Mesenchymal stem cell (in vitro differentiated cells and primary cell): Measurements from ENCODE around the gene LYPD4.

Source experiments
- DNase-seq: peaks from one replicate; pipeline ENCODE4 v3.0.0-alpha.2; 2013
- H2AFZ ChIP-seq: one replicate; pipeline ENCODE4 v1.6.1; 2013; ENCODE audit warnings: low read depth, mild to moderate bottlenecking, control low read depth, inconsistent platforms, low read length, moderate library complexity
- H2AK5ac ChIP-seq: 2 replicates; pipeline ENCODE4 v1.6.1; 2013; ENCODE audit warnings: low read length, moderate library complexity, mild to moderate bottlenecking, inconsistent platforms; ENCODE audit not compliant: severe bottlenecking
- H2BK120ac ChIP-seq: one replicate; pipeline ENCODE4 v1.6.1; 2013; ENCODE audit warnings: low read depth, mild to moderate bottlenecking, inconsistent platforms, low read length, moderate library complexity
- H2BK12ac ChIP-seq, 2 experiments: one replicate each; pipeline ENCODE4 v1.6.1; 2013; ENCODE audit warnings: inconsistent platforms in 2 of 2, low read length in 2 of 2, mild to moderate bottlenecking in 2 of 2, moderate library complexity in 2 of 2, control low read depth in 1 of 2
- H2BK15ac ChIP-seq: one replicate; pipeline ENCODE4 v1.6.1; 2013; ENCODE audit warnings: mild to moderate bottlenecking, low read depth, inconsistent platforms; ENCODE audit not compliant: poor library complexity, severe bottlenecking
- H2BK5ac ChIP-seq: 2 replicates; pipeline ENCODE4 v1.6.1; 2013; ENCODE audit warnings: low read depth, mild to moderate bottlenecking, low read length, control low read depth, inconsistent platforms; ENCODE audit not compliant: poor library complexity, severe bottlenecking
- H3K14ac ChIP-seq, 2 experiments: one replicate each; pipeline ENCODE4 v1.6.1; 2013; ENCODE audit warnings: inconsistent platforms in 2 of 2, low read length in 2 of 2, control low read depth in 1 of 2, mild to moderate bottlenecking in 1 of 2, moderate library complexity in 1 of 2
- H3K18ac ChIP-seq, 2 experiments: one replicate each; pipeline ENCODE4 v1.6.1; 2013; ENCODE audit warnings: inconsistent platforms in 2 of 2, low read length in 2 of 2, control low read depth in 1 of 2, low read depth in 1 of 2, mild to moderate bottlenecking in 1 of 2
- H3K23ac ChIP-seq, 2 experiments: one replicate each; pipeline ENCODE4 v1.6.1; 2013; ENCODE audit warnings: inconsistent platforms in 2 of 2, low read length in 2 of 2, mild to moderate bottlenecking in 2 of 2, moderate library complexity in 2 of 2, control low read depth in 1 of 2
- H3K27ac ChIP-seq: 2 replicates; pipeline ENCODE4 v1.5.1; 2013; ENCODE audit warnings: mild to moderate bottlenecking, moderate library complexity, low read length, control low read depth, inconsistent platforms; ENCODE audit not compliant: poor library complexity, severe bottlenecking
- H3K27me3 ChIP-seq, 2 experiments: 2 replicates each; pipeline versions ENCODE4 v1.6.1 to v1.7.0; 2013; ENCODE audit warnings: low read length in 2 of 2, mild to moderate bottlenecking in 2 of 2, moderate library complexity in 2 of 2, control low read depth in 1 of 2, inconsistent platforms in 1 of 2; ENCODE audit not compliant: control insufficient read depth in 1 of 2, insufficient read depth in 1 of 2
- H3K36me3 ChIP-seq, 2 experiments: 2 replicates each; pipeline versions ENCODE4 v1.6.1 to v1.7.0; 2013; ENCODE audit warnings: low read length in 2 of 2, control low read depth in 1 of 2, inconsistent platforms in 1 of 2, low read depth in 1 of 2, mild to moderate bottlenecking in 1 of 2; ENCODE audit not compliant: insufficient read depth in 2 of 2, control insufficient read depth in 1 of 2
- H3K4ac ChIP-seq, 2 experiments: one replicate each; pipeline ENCODE4 v1.6.1; 2013; ENCODE audit warnings: inconsistent platforms in 2 of 2, low read length in 2 of 2, mild to moderate bottlenecking in 2 of 2, moderate library complexity in 2 of 2, control low read depth in 1 of 2, low read depth in 1 of 2
- H3K4me1 ChIP-seq: 2 replicates; pipeline ENCODE4 v1.6.1; 2013; ENCODE audit warnings: low read depth, low read length, control low read depth; ENCODE audit not compliant: control insufficient read depth, insufficient read depth
- H3K4me2 ChIP-seq: 2 replicates; pipeline ENCODE4 v1.6.1; 2013; ENCODE audit warnings: low read length, mild to moderate bottlenecking, inconsistent platforms; ENCODE audit not compliant: poor library complexity, severe bottlenecking
- H3K4me3 ChIP-seq, 2 experiments: 2 replicates each; pipeline versions ENCODE4 v1.5.1 to v1.7.0; 2013; ENCODE audit warnings: low read length in 2 of 2, mild to moderate bottlenecking in 2 of 2, control low read depth in 1 of 2, low read depth in 1 of 2; ENCODE audit not compliant: insufficient read depth in 1 of 2
- H3K79me1 ChIP-seq: replicated peaks from 2 replicates; pipeline ENCODE4 v1.6.1; 2013; ENCODE audit warnings: mild to moderate bottlenecking, control low read depth, low read length, inconsistent platforms; ENCODE audit not compliant: poor library complexity, severe bottlenecking
- H3K9ac ChIP-seq: 2 replicates; pipeline ENCODE4 v1.7.0; 2013; ENCODE audit warnings: mild to moderate bottlenecking, low read length, moderate library complexity
- H3K9me3 ChIP-seq: 2 replicates; pipeline ENCODE4 v1.7.0; 2013; ENCODE audit warnings: mild to moderate bottlenecking, low read length; ENCODE audit not compliant: control insufficient read depth
- H4K8ac ChIP-seq: one replicate; pipeline ENCODE4 v1.6.1; 2013; ENCODE audit warnings: inconsistent platforms, mild to moderate bottlenecking, low read length, moderate library complexity
- H4K91ac ChIP-seq: one replicate; pipeline ENCODE4 v1.6.1; 2013; ENCODE audit warnings: mild to moderate bottlenecking, low read length, inconsistent platforms
- WGBS: methylation state at CpG from one replicate; pipeline ENCODE4 v1.1.7; 2013; ENCODE audit warnings: mixed read lengths; 5-methylcytosine and 5-hydroxymethylcytosine counted together

LYPD4 gene

DNA sequence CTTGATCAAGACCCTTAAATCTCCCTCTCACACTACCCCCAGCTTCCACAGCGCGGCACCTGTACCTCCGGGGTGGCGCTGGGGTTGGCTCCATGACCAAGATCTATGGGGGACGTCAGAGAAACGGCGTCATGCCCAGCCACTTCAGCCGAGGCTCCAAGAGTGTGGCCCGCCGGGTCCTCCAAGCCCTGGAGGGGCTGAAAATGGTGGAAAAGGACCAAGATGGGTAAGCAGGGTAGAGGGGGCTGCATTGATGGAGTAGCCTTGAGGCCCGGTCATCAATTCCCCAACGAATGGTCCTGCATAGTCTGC, 24.5 kb upstream of the LYPD4 start:
- H3K9me3 ChIP-seq, result no peaks in the 10 kb centered on the region
- H3K4me2 ChIP-seq, result no peak overlapping the region
- no peak overlapping the region for H4K91ac ChIP-seq
- 94% methylated on average over 12 of the region's 12 CpGs for WGBS
- no peak overlapping the region for H3K14ac ChIP-seq
- H3K36me3 ChIP-seq, result peaks cover 84 to 88% of the 10 kb centered on the region in 2 experiments
- H3K4ac ChIP-seq, result no peak overlapping the region
- no peak overlapping the region for H2AK5ac ChIP-seq
- H2BK12ac ChIP-seq, result no peak overlapping the region
- peak overlapping the region; percentile 32 for H3K9ac ChIP-seq
- H2BK120ac ChIP-seq, result no peak overlapping the region
- H2BK15ac ChIP-seq, result no peak overlapping the region
- H3K4me3 ChIP-seq, result no peak overlapping the region
- H2AFZ ChIP-seq, result no peak overlapping the region
- H3K4me1 ChIP-seq, result peaks cover 29% of the 10 kb centered on the region
- no peak overlapping the region for H3K27ac ChIP-seq
- H4K8ac ChIP-seq, result no peak overlapping the region
- no peak for DNase-seq
- H3K23ac ChIP-seq, result no peak overlapping the region
- H3K79me1 ChIP-seq, result peaks cover 6% of the 10 kb centered on the region
- H2BK5ac ChIP-seq, result no peak overlapping the region
- H3K18ac ChIP-seq, result no peak overlapping the region
- H3K27me3 ChIP-seq, result no peaks in the 10 kb centered on the region

GRCh38 chr19:41868120-41868988, 23.9 kb upstream of the LYPD4 start:
- H3K23ac ChIP-seq, result no peak overlapping the region
- H3K9me3 ChIP-seq, result no peaks in the 10 kb centered on the region
- peaks cover 6% of the 10 kb centered on the region for H3K79me1 ChIP-seq
- no peak overlapping the region for H3K27ac ChIP-seq
- H3K4me1 ChIP-seq, result peaks cover 32% of the 10 kb centered on the region
- H4K8ac ChIP-seq, result no peak overlapping the region
- no peak overlapping the region for H2BK15ac ChIP-seq
- no peak overlapping the region for H3K4ac ChIP-seq
- no peak overlapping the region for H3K4me3 ChIP-seq
- no peak overlapping the region for H2BK5ac ChIP-seq
- 98% methylated on average over 9 of the region's 10 CpGs for WGBS
- no peak overlapping the region for H2AFZ ChIP-seq
- H3K4me2 ChIP-seq, result no peak overlapping the region
- H2AK5ac ChIP-seq, result no peak overlapping the region
- H3K18ac ChIP-seq, result no peak overlapping the region
- H3K27me3 ChIP-seq, result no peaks in the 10 kb centered on the region
- peak overlapping the region; percentile 32 for H3K9ac ChIP-seq
- no peak overlapping the region for H2BK120ac ChIP-seq
- no peak overlapping the region for H4K91ac ChIP-seq
- no peak for DNase-seq
- no peak overlapping the region for H2BK12ac ChIP-seq
- peaks cover 90 to 93% of the 10 kb centered on the region in 2 experiments for H3K36me3 ChIP-seq
- H3K14ac ChIP-seq, result no peak overlapping the region

- H2BK12ac ChIP-seq, result no peak overlapping the region
- H3K27me3 ChIP-seq, result no peaks in the 10 kb centered on the region
- H3K4ac ChIP-seq, result no peak overlapping the region
- peaks cover 92% of the 10 kb centered on the region in 2 experiments for H3K36me3 ChIP-seq
- H3K27ac ChIP-seq, result no peak overlapping the region
- no peak overlapping the region for H2AK5ac ChIP-seq
- H4K8ac ChIP-seq, result no peak overlapping the region
- no peak overlapping the region for H2AFZ ChIP-seq
- H2BK120ac ChIP-seq, result no peak overlapping the region
- H3K4me1 ChIP-seq, result peaks cover 45% of the 10 kb centered on the region
- H2BK15ac ChIP-seq, result no peak overlapping the region
- no peak overlapping the region for H3K14ac ChIP-seq
- H3K9me3 ChIP-seq, result no peaks in the 10 kb centered on the region
- peak overlapping the region; percentile 60 for H3K9ac ChIP-seq
- no peak overlapping the region for H3K23ac ChIP-seq
- H3K4me3 ChIP-seq, result no peak overlapping the region
- H3K18ac ChIP-seq, result no peak overlapping the region
- DNase-seq, result no peak
- H3K4me2 ChIP-seq, result no peak overlapping the region
- H2BK5ac ChIP-seq, result no peak overlapping the region
- WGBS, result 93% methylated on average over 2 of the region's 3 CpGs
- peaks cover 6% of the 10 kb centered on the region for H3K79me1 ChIP-seq
- H4K91ac ChIP-seq, result no peak overlapping the region
These were observed 21.8 kb upstream of the LYPD4 start for GRCh38 chr19:41866284-41866683.

DNA sequence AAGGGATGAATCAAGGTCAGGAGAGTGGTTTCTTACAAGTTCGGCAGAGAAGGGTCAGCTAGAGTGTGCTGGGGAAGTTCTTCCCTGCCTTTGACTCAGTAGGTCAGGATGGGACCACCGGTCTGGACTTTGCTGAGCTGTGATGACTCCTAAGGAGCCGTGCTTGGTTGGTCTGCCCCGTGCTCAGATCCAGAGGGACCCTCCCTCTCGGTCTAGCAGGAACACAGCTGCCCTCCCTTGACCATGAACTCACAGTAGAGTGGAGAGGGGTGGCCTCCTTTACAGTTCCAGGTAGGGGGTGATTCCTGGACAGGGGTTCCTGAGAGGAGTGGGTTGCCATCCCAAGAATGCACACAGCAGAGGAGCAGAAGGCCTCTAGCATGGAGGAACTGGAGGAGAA, 19.9 kb upstream of the LYPD4 start:
- Histone ChIP-seq H2BK120ac (no peak overlapping the region), H3K23ac (no peak overlapping the region), H2BK12ac (no peak overlapping the region), H3K27me3 (no peaks in the 10 kb centered on the region), H3K79me1 (no peaks in the 10 kb centered on the region), H3K4me1 (peaks cover 39% of the 10 kb centered on the region), H2BK15ac (no peak overlapping the region), H3K4me2 (no peak overlapping the region), H3K4me3 (no peak overlapping the region), H2BK5ac (no peak overlapping the region), H3K9ac (peak overlapping the region; percentile 59), H4K91ac (no peak overlapping the region), H3K27ac (no peak overlapping the region), H3K9me3 (no peaks in the 10 kb centered on the region), H3K36me3 (peaks cover 79 to 80% of the 10 kb centered on the region in 2 experiments), H2AFZ (no peak overlapping the region), H4K8ac (no peak overlapping the region), H3K14ac (no peak overlapping the region), H2AK5ac (no peak overlapping the region), H3K4ac (no peak overlapping the region), H3K18ac (no peak overlapping the region)
- no peak for DNase-seq
- WGBS, result 93% methylated on average over 5 of the region's 5 CpGs
